ENCODE measurements around the gene GSDME. TPM values are rescaled to one million over a fixed set of nuclear protein-coding genes. Genes with fewer than 3 reads are reported as not detected.
A peak's percentile ranks its signal among the peaks of the same experiment; 100 is the strongest.

The GSDME gene
- total RNA-seq, 1 donor from 2014 or later, result 63.7 TPM

- Histone ChIP-seq H3K27me3 (ENCODE audit: control insufficient read depth, insufficient read depth, low read length) (no peaks in the 10 kb centered on the region), H3K36me3 (ENCODE audit: control insufficient read depth, insufficient read depth, low read length) (peaks cover 7% of the 10 kb centered on the region), H3K4me3 (ENCODE audit: low read depth, low read length) (no peak overlapping the region)
- DNase-seq (ENCODE audit: low read depth) (no peak), FAIRE-seq (no peak)
- TF ChIP-seq CTCF (IDR thresholded peaks at IDR 0.05; ENCODE audit: insufficient read depth, low read length, severe bottlenecking), result no peak
Measured at GRCh38 chr7:24743471-24743870, 13.8 kb downstream of the GSDME start.

- H3K36me3 ChIP-seq (ENCODE audit: control insufficient read depth, insufficient read depth, low read length), result peaks cover 7% of the 10 kb centered on the region
- no peak for FAIRE-seq
- DNase-seq (ENCODE audit: low read depth), result no peak
- H3K4me3 ChIP-seq (ENCODE audit: low read depth, low read length), result no peak overlapping the region
- H3K27me3 ChIP-seq (ENCODE audit: control insufficient read depth, insufficient read depth, low read length), result no peaks in the 10 kb centered on the region
- TF ChIP-seq CTCF (IDR thresholded peaks at IDR 0.05; ENCODE audit: insufficient read depth, low read length, severe bottlenecking), result no peak
Measured at GRCh38 chr7:24742506-24743162, 14.6 kb downstream of the GSDME start.

GRCh38 chr7:24741679-24742505, 15.4 kb downstream of the GSDME start:
- DNase-seq (ENCODE audit: low read depth) (peak; percentile 85), FAIRE-seq (no peak)
- H3K27me3 ChIP-seq (ENCODE audit: control insufficient read depth, insufficient read depth, low read length), result no peaks in the 10 kb centered on the region
- no peak overlapping the region for H3K4me3 ChIP-seq (ENCODE audit: low read depth, low read length)
- H3K36me3 ChIP-seq (ENCODE audit: control insufficient read depth, insufficient read depth, low read length), result peaks cover 7% of the 10 kb centered on the region
- no peak for TF ChIP-seq CTCF (IDR thresholded peaks at IDR 0.05; ENCODE audit: insufficient read depth, low read length, severe bottlenecking)

GRCh38 chr7:24740871-24741270, 16.4 kb downstream of the GSDME start:
- FAIRE-seq (no peak), DNase-seq (ENCODE audit: low read depth) (no peak)
- Histone ChIP-seq H3K27me3 (ENCODE audit: control insufficient read depth, insufficient read depth, low read length) (no peaks in the 10 kb centered on the region), H3K4me3 (ENCODE audit: low read depth, low read length) (no peak overlapping the region), H3K36me3 (ENCODE audit: control insufficient read depth, insufficient read depth, low read length) (peaks cover 7% of the 10 kb centered on the region)
- TF ChIP-seq CTCF (IDR thresholded peaks at IDR 0.05; ENCODE audit: insufficient read depth, low read length, severe bottlenecking), result no peak

- FAIRE-seq, result no peak
- TF ChIP-seq CTCF (IDR thresholded peaks at IDR 0.05; ENCODE audit: insufficient read depth, low read length, severe bottlenecking), result no peak
- Histone ChIP-seq H3K4me3 (ENCODE audit: low read depth, low read length) (no peak overlapping the region), H3K27me3 (ENCODE audit: control insufficient read depth, insufficient read depth, low read length) (no peaks in the 10 kb centered on the region), H3K36me3 (ENCODE audit: control insufficient read depth, insufficient read depth, low read length) (peaks cover 6% of the 10 kb centered on the region)
- DNase-seq (ENCODE audit: low read depth), result no peak
Measured at GRCh38 chr7:24739306-24739705, 18.0 kb downstream of the GSDME start.

Data from bronchial epithelial cell (primary cell).